HL-60/S4 treated with phorbol 12-myristate 13-acetate at 8.2 ng/mL for 4 days and 3 days (cell line): ENCODE measurements around the gene UGT1A6.

Experiments
- in situ Hi-C: fragments of 300-500 bp; cut with MboI; formaldehyde crosslinking; loops from 2 replicates; pipeline ENCODE4 v1.15.0; 2022; ENCODE audit warnings: low sequenced_read_pairs

Gene UGT1A6

GRCh38 chr2:233764264-233764663 is 71.6 kb downstream of the UGT1A6 start:
- in situ Hi-C loops, result no loop called here

GRCh38 chr2:233764761-233765160 is 72.1 kb downstream of the UGT1A6 start:
- in situ Hi-C loops, result no loop called here

- in situ Hi-C loops, result no loop called here
These were observed 73.7 kb downstream of the UGT1A6 start for GRCh38 chr2:233766416-233766815.

- in situ Hi-C loops, result no loop called here
These were observed 75.4 kb downstream of the UGT1A6 start for GRCh38 chr2:233768076-233768475.

GRCh38 chr2:233769260-233769659 is 76.6 kb downstream of the UGT1A6 start:
- in situ Hi-C loops, result no loop called here

- in situ Hi-C loops, result no loop called here
These were observed 79.5 kb downstream of the UGT1A6 start for GRCh38 chr2:233772153-233772552.

- in situ Hi-C loops, result no loop called here
These were observed 79.9 kb downstream of the UGT1A6 start for GRCh38 chr2:233772583-233772982.

- in situ Hi-C loops, result no loop called here
These were observed 81.2 kb downstream of the UGT1A6 start for GRCh38 chr2:233773854-233774253.

- in situ Hi-C loops, result no loop called here
These were observed 82.7 kb downstream of the UGT1A6 start for GRCh38 chr2:233775414-233775813.

GRCh38 chr2:233778030-233778429 is 85.3 kb downstream of the UGT1A6 start, which contains the start of gene MROH2A:
TSS of gene MROH2A (plus strand) at chr2:233778330. CDS start at chr2:233779359, 1,029 bp downstream.
- in situ Hi-C loops, result no loop called here

- in situ Hi-C loops, result no loop called here
These were observed 87.0 kb downstream of the UGT1A6 start for GRCh38 chr2:233779722-233780121.

- in situ Hi-C loops, result no loop called here
These were observed 88.1 kb downstream of the UGT1A6 start for GRCh38 chr2:233780771-233781170.

GRCh38 chr2:233789554-233789953 is 96.9 kb downstream of the UGT1A6 start:
- in situ Hi-C loops, result no loop called here

- in situ Hi-C loops, result no loop called here
These were observed 98.6 kb downstream of the UGT1A6 start for GRCh38 chr2:233791151-233791882.

- in situ Hi-C loops, result no loop called here
These were observed 99.2 kb downstream of the UGT1A6 start for GRCh38 chr2:233791883-233792329.

- in situ Hi-C loops, result no loop called here
These were observed 100.0 kb downstream of the UGT1A6 start for GRCh38 chr2:233792720-233793119.

GRCh38 chr2:233793465-233794127 is 100.9 kb downstream of the UGT1A6 start:
- in situ Hi-C loops, result no loop called here

GRCh38 chr2:233794128-233794658 is 101.5 kb downstream of the UGT1A6 start:
- in situ Hi-C loops, result no loop called here

GRCh38 chr2:233795735-233796171 is 103.1 kb downstream of the UGT1A6 start:
- in situ Hi-C loops, result no loop called here

GRCh38 chr2:233796254-233796653 is 103.6 kb downstream of the UGT1A6 start:
- in situ Hi-C loops, result no loop called here

GRCh38 chr2:233798335-233799086 is 105.8 kb downstream of the UGT1A6 start:
- in situ Hi-C loops, result no loop called here
